Dedifferentiated amniotic fluid mesenchymal stem cell (primary cell): Measurements from ENCODE around the gene ESYT1.
"Not testable (repeated sequence)": the region's sequence is repeated elsewhere in the genome, so short reads cannot be mapped to it uniquely, and the experiment has no call there.

ENCODE experiments used
- DNase-seq: peaks from one replicate; pipeline ENCODE4 v3.0.0-alpha.2; 2016; ENCODE audit errors: extremely low spot score

ESYT1 gene

GRCh38 chr12:56155256-56155845, 27.3 kb downstream of the ESYT1 start:
- no peak for DNase-seq

DNA sequence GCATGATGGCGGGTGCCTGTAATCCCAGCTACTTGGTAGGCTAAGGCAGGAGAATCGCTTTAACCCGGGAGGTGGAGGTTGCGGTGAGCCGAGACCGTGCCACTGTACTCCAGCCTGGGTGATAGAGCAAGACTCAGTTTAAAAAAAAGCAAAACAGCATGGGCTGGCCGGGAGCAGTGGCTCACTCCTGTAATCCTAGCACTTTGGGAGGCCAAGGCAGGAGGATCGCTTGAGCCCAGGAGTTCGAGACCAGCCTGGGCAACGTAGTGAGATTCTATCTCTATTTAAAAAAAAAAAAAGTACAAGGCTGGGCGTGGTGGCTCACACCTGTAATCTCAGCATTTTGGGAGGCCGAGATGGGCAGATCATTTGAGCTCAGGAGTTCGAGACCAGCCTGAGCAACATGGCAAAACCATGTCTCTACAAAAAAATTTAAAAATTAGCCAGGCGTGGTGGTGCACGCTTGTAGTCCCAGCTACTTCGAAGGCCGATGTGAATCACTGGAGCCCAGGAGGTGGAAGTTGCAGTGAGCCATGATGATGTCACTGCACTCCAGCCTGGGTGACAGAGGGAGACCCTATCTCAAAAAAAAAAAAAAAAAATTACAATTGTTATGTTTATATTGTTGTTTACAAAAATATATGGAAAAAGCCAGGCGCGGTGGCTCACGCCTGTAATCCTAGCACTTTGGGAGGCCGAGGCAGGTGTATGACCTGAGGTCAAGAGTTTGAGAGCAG, 28.6 kb downstream of the ESYT1 start:
- not testable (repeated sequence) for DNase-seq

DNA sequence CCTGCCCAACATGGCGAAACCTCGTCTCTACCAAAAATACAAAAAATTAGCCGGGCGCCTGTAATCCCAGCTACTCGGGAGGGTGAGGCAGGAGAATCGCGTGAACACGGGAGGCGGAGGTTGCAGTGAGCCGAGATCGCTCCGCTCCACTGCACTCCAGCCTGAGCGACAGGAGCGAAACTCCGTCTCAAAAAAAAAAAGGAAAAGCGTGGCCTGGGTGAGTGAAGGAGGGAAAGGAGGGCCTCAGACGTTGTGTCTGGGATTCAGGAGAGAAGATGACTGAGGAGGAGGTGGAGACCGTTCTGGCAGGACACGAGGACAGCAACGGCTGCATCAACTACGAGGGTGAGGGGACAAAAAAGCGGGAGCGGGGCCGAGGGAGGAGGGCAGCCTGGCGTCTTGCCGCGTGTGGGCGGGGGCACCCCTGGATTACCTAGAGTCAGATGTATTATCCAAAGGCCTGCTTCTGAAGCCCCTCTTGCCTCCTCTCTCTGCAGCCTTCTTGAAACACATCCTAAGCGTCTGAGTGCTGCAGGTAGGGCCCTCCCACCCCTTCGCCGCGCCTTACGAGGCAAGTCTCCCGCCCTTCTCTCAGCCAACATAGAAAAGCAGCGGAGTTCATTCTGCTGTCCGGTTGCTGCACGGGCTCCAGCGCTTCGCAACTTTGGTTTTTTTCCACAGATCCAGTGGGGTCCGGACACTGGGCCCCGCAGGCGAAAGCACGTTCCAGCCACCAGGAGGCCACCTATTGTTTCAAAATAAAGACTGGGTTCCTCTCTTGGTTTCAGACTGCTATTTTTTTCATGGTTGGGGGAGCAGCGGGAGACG, 29.3 kb downstream of the ESYT1 start:
- peak; percentile 81 for DNase-seq

DNA sequence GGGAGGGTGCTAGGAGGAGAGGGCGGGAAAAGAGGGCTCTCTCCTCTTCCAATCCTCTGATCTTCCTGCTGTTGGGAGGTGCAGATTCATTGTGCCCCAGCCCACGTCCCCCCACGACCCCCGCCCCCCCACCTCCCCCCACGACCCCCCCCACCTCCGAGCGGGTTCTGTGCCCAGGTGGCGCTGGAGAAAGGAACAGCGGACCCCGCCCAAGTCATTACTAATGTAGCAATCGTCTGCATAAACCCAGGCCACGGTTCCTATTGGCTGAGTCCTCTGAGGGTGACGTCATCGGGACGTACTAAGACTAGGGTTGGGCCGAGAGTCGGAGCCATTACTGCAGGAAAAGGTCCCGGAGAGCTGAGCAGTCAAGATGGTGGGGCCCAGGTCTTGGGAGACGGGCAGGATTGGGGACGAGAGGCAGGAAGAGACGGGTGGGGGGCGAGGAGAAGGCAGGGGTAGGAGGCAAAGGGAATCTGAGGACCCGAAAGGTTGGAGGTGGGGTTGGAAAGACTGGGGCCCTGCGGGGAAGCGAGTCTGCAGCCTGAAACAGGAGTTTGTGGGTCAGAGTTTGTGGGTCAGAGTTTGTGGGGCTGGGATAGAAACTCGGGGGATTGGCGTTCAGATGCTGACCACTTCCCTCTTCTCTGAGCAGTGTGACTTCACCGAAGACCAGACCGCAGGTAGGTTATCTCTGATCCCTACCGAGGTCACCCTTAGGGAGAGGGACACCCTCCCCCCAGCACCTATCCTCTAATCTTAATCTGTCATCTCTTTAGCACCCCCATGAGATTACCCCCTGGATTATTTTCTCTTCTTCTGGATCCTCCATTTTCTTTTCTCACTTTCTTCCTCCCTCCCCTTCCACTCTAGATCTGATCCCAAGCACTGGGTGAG, 30.2 kb downstream of the ESYT1 start, which contains the start of gene MYL6:
MYL6 (plus strand) TSS at position 331 of the 897 bp plus-strand sequence; CDS start at position 374, 43 bp downstream.
- DNase-seq: peak; percentile 99

GRCh38 chr12:56158926-56159461, 30.9 kb downstream of the ESYT1 start:
- DNase-seq: peak; percentile 67

GRCh38 chr12:56159482-56160192, 31.6 kb downstream of the ESYT1 start:
- DNase-seq: no peak

GRCh38 chr12:56160193-56160763, 32.2 kb downstream of the ESYT1 start:
- DNase-seq: no peak

- no peak for DNase-seq
Observed at GRCh38 chr12:56160894-56161689, 33.0 kb downstream of the ESYT1 start.

- DNase-seq: no peak
Observed at GRCh38 chr12:56161690-56162351, 33.8 kb downstream of the ESYT1 start.

- DNase-seq: no peak
Observed at GRCh38 chr12:56162468-56163290, 34.6 kb downstream of the ESYT1 start.

DNA sequence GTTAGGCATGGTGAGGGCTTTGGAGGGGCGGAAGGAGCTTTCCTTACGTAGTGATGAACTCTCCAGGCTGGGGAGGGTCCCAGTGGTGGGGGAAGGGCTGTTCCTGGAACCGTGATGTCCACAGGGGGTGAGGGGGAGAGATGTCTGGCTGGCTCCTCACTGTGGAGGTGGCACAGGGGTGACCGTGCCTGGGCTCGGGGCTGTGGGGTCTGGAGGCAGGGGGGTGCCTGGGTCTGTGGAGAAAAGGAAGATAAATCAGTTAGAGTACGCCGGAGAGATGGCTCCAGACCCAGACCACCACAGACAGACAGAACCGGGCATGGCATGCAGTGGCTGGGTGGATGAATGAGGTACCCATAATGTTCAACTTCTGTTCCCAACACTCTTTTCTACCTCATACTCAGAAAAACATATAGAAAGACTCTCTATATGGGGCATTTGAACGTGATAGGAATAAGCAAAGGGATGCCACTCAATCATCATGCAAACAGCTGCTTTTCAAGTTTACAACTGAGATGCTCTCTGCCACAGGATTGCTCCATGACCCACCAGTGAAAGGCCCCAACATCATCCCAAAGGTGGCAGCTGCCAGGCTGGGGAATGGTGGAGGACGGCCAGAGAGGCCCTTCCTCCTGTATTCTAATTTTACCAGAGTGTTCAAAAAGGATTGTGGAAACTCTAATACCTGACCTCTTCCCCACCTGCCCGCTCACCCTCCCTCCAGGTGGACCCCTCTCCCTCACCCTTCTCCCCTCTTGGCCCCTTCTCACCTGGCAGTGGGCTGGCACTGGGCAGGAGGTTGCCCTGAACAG, 35.7 kb downstream of the ESYT1 start:
- no peak for DNase-seq

- DNase-seq: no peak
Observed at GRCh38 chr12:56164345-56164729, 36.3 kb downstream of the ESYT1 start.

DNA sequence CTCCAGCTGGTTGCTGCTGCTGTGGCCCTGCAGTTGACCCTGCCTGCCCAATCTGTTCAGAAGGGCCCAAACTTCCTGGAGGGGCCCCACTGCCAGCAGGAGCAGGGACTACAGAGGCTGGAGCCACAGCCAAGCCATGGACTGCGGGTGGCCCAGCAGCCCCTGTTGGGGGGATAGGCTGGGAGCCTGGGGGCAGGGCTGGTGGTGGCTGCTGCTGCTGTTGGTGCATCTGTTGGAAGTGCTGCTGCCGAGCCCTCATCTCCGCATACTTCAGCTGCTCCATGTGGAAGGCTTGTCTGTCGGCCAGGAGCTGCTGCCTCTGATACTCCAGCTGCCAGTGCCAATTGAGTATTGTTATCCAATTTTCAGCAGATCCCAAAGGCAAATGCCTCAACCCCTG, 37.3 kb downstream of the ESYT1 start:
- DNase-seq: no peak

GRCh38 chr12:56169229-56169759, 41.2 kb downstream of the ESYT1 start:
- DNase-seq: no peak

DNA sequence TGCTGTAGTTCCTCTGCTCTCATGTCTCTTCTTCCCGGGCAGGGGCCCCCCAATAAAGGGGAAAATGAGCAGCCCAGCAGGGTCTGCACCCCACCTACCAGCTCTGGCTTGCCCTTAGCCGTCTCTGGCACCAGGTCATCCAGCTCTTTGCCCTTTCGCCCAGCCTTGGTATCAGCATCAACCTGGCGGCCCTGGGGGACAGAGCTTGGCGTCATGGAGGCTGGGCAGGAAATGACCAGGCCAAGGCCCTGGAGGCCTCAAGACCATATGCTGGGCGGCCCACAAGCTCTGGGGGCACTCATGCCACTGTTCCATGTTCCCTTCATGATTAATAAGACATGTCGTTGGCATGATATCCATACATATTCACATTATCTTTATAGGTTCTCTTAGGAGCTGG, 44.8 kb downstream of the ESYT1 start:
- no peak for DNase-seq

DNA sequence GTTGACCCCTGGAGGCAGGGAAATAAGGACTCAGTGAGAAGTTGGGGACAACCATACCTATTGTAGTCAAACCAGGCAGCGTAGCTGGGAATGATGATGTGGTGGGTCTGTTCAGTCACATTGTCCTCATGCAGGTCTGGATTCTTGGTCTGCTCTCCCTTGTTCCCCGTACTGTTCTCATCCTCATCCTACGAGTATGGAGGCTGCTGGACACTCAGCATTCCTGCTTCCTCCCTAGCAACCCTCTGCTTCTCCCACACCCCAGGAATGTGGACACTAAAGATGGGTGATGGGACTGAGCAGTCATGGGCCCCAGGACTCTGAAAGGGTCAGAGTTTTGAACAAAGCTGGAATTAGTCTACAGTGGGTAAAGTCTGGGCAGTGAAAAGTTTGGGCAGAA, 50.3 kb downstream of the ESYT1 start:
- DNase-seq: no peak

DNA sequence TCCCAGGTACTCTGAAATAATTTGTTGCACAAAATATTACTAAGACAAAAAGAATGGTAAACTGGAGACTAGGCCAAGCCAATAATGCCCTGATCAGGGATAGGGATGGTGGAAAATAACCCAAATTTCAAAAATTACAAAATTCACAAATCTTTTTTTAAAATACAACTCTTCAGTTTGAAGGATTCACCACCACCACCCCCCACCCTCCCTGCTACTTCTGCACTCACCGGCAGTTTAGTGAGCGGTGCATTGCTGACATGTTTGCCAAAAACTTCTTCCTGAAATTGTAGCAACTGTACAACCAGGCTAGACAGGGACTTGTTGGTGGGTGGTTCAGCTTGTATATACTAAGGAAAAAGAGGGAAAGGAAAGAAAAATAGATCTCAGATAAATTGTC, 58.9 kb downstream of the ESYT1 start:
- no peak for DNase-seq
